DND-41 (cell line): Measurements from ENCODE around the gene SON.
"Not testable (repeated sequence)": the region's sequence is repeated elsewhere in the genome, so short reads cannot be mapped to it uniquely, and the experiment has no call there.

Experiments used
- CTCF ChIP-seq: IDR thresholded peaks from 2 replicates; pipeline ENCODE4 v1.5.1; 2012; ENCODE audit warnings: borderline replicate concordance, low read length, moderate library complexity, mild to moderate bottlenecking; ENCODE audit not compliant: poor library complexity, severe bottlenecking; ENCODE audit errors: extremely low read depth
- EZH2 ChIP-seq: IDR thresholded peaks from 3 replicates; pipeline ENCODE4 v1.6.1; 2012; ENCODE audit warnings: borderline replicate concordance, low read depth, mild to moderate bottlenecking, moderate library complexity, low read length, inconsistent platforms; ENCODE audit not compliant: severe bottlenecking

GRCh38 chr21:33507003-33507402 lies 35.8 kb upstream of the SON start:
- not testable (repeated sequence) for TF ChIP-seq CTCF, EZH2
